Measurements from ENCODE around the gene SELENBP1. TPM values are rescaled to one million over a fixed set of nuclear protein-coding genes. Genes with fewer than 3 reads are reported as not detected.

Gene SELENBP1
- total and polyA plus RNA-seq, 2 of the 13 experiments (the other 11 are each of a cell fraction or from before 2014, with no cell fraction given): 27.8 to 29.0 TPM

DNA sequence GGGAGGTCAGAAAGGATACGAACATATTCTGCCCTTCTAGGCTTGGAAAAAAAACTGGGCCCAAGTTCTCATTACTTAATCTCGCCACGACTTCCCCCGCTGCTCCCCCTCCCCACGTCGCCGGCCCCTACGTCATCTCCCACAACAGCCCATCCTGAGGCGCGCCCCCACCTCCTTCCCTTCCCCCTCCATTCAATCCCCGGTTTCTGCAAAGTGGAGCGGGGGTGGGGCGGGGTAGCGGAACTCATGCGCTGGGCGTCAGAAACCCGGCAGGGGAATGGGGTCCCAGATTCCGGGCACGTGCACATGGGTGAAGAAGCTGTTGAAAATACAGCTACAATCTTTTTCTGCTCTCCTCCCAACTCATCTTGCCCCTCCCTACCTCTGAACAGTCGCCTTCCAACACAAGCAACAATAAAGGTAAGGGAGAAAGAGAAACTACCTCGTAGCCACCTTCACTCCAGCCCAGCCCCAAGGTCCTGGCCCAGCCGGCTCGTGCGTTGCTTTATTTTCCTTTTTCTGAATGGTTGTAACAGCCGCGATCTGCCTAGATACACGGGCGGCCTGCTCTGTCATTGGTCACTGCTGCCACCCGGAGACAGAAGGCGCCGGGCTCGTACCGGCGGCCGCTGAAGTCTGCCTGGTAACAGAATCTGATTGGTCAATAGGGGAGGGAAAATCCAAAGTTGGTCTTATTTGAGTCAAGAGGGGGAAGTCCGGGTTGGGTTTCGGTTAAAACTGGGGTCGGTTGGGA is 25.6 kb downstream of the SELENBP1 start, which contains the start of gene RFX5 (continued):
- TF ChIP-seq, protein P1, sequence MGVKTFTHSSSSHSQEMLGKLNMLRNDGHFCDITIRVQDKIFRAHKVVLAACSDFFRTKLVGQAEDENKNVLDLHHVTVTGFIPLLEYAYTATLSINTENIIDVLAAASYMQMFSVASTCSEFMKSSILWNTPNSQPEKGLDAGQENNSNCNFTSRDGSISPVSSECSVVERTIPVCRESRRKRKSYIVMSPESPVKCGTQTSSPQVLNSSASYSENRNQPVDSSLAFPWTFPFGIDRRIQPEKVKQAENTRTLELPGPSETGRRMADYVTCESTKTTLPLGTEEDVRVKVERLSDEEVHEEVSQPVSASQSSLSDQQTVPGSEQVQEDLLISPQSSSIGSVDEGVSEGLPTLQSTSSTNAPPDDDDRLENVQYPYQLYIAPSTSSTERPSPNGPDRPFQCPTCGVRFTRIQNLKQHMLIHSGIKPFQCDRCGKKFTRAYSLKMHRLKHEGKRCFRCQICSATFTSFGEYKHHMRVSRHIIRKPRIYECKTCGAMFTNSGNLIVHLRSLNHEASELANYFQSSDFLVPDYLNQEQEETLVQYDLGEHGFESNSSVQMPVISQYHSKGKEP (CRISPR knock-in tag; IDR thresholded peaks at IDR 0.05): no peak
- no peak for TF ChIP-seq TEAD3 (CRISPR knock-in tag; optimal IDR thresholded peaks at IDR 0.05; ENCODE audit: borderline replicate concordance)
- TF ChIP-seq, protein P2, sequence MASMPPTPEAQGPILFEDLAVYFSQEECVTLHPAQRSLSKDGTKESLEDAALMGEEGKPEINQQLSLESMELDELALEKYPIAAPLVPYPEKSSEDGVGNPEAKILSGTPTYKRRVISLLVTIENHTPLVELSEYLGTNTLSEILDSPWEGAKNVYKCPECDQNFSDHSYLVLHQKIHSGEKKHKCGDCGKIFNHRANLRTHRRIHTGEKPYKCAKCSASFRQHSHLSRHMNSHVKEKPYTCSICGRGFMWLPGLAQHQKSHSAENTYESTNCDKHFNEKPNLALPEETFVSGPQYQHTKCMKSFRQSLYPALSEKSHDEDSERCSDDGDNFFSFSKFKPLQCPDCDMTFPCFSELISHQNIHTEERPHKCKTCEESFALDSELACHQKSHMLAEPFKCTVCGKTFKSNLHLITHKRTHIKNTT (CRISPR knock-in tag; IDR thresholded peaks at IDR 0.05): no peak
- TF ChIP-seq, protein P3, sequence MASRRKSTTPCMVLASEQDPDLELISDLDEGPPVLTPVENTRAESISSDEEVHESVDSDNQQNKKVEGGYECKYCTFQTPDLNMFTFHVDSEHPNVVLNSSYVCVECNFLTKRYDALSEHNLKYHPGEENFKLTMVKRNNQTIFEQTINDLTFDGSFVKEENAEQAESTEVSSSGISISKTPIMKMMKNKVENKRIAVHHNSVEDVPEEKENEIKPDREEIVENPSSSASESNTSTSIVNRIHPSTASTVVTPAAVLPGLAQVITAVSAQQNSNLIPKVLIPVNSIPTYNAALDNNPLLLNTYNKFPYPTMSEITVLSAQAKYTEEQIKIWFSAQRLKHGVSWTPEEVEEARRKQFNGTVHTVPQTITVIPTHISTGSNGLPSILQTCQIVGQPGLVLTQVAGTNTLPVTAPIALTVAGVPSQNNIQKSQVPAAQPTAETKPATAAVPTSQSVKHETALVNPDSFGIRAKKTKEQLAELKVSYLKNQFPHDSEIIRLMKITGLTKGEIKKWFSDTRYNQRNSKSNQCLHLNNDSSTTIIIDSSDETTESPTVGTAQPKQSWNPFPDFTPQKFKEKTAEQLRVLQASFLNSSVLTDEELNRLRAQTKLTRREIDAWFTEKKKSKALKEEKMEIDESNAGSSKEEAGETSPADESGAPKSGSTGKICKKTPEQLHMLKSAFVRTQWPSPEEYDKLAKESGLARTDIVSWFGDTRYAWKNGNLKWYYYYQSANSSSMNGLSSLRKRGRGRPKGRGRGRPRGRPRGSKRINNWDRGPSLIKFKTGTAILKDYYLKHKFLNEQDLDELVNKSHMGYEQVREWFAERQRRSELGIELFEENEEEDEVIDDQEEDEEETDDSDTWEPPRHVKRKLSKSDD (CRISPR knock-in tag; IDR thresholded peaks at IDR 0.05; ENCODE audit: low read depth): no peak
- no peak for TF ChIP-seq TCF7L2 (IDR thresholded peaks at IDR 0.05; ENCODE audit: low read depth, low read length)
- TF ChIP-seq, protein P4, sequence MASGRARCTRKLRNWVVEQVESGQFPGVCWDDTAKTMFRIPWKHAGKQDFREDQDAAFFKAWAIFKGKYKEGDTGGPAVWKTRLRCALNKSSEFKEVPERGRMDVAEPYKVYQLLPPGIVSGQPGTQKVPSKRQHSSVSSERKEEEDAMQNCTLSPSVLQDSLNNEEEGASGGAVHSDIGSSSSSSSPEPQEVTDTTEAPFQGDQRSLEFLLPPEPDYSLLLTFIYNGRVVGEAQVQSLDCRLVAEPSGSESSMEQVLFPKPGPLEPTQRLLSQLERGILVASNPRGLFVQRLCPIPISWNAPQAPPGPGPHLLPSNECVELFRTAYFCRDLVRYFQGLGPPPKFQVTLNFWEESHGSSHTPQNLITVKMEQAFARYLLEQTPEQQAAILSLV (CRISPR knock-in tag; IDR thresholded peaks at IDR 0.05; ENCODE audit: borderline replicate concordance): no peak
- no peak for TF ChIP-seq ZNF777 (CRISPR knock-in tag; IDR thresholded peaks at IDR 0.05)
- TF ChIP-seq, protein P5, sequence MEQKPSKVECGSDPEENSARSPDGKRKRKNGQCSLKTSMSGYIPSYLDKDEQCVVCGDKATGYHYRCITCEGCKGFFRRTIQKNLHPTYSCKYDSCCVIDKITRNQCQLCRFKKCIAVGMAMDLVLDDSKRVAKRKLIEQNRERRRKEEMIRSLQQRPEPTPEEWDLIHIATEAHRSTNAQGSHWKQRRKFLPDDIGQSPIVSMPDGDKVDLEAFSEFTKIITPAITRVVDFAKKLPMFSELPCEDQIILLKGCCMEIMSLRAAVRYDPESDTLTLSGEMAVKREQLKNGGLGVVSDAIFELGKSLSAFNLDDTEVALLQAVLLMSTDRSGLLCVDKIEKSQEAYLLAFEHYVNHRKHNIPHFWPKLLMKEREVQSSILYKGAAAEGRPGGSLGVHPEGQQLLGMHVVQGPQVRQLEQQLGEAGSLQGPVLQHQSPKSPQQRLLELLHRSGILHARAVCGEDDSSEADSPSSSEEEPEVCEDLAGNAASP (CRISPR knock-in tag; IDR thresholded peaks at IDR 0.05; ENCODE audit: borderline replicate concordance): no peak
- TF ChIP-seq, protein P6, sequence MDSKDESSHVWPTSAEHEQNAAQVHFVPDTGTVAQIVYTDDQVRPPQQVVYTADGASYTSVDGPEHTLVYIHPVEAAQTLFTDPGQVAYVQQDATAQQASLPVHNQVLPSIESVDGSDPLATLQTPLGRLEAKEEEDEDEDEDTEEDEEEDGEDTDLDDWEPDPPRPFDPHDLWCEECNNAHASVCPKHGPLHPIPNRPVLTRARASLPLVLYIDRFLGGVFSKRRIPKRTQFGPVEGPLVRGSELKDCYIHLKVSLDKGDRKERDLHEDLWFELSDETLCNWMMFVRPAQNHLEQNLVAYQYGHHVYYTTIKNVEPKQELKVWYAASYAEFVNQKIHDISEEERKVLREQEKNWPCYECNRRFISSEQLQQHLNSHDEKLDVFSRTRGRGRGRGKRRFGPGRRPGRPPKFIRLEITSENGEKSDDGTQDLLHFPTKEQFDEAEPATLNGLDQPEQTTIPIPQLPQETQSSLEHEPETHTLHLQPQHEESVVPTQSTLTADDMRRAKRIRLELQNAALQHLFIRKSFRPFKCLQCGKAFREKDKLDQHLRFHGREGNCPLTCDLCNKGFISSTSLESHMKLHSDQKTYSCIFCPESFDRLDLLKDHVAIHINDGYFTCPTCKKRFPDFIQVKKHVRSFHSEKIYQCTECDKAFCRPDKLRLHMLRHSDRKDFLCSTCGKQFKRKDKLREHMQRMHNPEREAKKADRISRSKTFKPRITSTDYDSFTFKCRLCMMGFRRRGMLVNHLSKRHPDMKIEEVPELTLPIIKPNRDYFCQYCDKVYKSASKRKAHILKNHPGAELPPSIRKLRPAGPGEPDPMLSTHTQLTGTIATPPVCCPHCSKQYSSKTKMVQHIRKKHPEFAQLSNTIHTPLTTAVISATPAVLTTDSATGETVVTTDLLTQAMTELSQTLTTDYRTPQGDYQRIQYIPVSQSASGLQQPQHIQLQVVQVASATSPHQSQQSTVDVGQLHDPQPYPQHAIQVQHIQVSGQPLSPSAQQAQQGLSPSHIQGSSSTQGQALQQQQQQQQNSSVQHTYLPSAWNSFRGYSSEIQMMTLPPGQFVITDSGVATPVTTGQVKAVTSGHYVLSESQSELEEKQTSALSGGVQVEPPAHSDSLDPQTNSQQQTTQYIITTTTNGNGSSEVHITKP (CRISPR knock-in tag; IDR thresholded peaks at IDR 0.05; ENCODE audit: low read depth): peak; percentile 91; the same call in 1 of the 2 replicates
- no peak for TF ChIP-seq KLF11 (CRISPR knock-in tag; IDR thresholded peaks at IDR 0.05)
- TF ChIP-seq ISX (CRISPR knock-in tag; conservative IDR thresholded peaks at IDR 0.05): no peak
- TF ChIP-seq, protein P7, sequence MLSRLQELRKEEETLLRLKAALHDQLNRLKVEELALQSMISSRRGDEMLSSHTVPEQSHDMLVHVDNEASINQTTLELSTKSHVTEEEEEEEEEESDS (CRISPR knock-in tag; IDR thresholded peaks at IDR 0.05; ENCODE audit: borderline replicate concordance): no peak
- TF ChIP-seq, protein P8, sequence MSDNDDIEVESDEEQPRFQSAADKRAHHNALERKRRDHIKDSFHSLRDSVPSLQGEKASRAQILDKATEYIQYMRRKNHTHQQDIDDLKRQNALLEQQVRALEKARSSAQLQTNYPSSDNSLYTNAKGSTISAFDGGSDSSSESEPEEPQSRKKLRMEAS (IDR thresholded peaks at IDR 0.05): peak; percentile 76
- TF ChIP-seq FOXP1 (IDR thresholded peaks at IDR 0.05): no peak
- TF ChIP-seq FOXP1 (CRISPR knock-in tag; IDR thresholded peaks at IDR 0.05): no peak
